ENCODE measurements around the gene TBCA.

DNA sequence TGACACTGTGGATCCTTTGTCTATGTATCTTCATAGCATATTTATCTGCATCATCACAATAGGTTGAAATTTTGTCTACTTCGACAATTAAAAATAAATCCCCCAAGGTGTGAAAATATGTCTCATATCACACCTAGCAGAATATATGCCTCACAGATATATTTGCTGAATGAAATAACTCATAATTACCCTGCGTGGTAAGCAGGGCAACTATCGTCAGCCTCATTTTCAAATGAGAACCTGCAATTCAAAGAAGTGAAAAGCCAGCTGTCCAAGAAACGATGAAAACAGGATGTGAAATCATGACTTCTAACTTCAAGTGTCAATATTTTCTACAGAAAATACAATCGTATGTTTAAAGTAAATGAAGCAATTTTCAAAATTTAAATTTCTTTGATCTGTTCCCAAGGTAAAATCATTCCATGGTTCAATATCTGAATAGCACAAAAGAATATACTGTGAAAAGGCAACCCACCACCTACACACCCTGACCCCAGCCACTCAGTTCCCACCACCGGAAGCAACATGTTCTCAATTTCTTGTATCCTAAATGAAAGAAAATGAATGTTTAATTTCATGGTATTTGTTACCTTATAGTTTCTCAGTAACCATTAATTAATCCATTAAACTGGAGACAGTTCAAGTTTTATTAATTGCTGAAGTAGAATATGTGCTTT, 57.1 kb downstream of the TBCA start:
- TF ChIP-seq, protein P1, sequence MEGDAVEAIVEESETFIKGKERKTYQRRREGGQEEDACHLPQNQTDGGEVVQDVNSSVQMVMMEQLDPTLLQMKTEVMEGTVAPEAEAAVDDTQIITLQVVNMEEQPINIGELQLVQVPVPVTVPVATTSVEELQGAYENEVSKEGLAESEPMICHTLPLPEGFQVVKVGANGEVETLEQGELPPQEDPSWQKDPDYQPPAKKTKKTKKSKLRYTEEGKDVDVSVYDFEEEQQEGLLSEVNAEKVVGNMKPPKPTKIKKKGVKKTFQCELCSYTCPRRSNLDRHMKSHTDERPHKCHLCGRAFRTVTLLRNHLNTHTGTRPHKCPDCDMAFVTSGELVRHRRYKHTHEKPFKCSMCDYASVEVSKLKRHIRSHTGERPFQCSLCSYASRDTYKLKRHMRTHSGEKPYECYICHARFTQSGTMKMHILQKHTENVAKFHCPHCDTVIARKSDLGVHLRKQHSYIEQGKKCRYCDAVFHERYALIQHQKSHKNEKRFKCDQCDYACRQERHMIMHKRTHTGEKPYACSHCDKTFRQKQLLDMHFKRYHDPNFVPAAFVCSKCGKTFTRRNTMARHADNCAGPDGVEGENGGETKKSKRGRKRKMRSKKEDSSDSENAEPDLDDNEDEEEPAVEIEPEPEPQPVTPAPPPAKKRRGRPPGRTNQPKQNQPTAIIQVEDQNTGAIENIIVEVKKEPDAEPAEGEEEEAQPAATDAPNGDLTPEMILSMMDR (IDR thresholded peaks at IDR 0.05), result no peak
- TF ChIP-seq MAX (CRISPR knock-in tag; IDR thresholded peaks at IDR 0.05) (no peak), PREB (CRISPR knock-in tag; IDR thresholded peaks at IDR 0.05; ENCODE audit: borderline replicate concordance) (no peak), JUN (CRISPR knock-in tag; IDR thresholded peaks at IDR 0.05) (no peak), ZNF263 (CRISPR knock-in tag; IDR thresholded peaks at IDR 0.05; ENCODE audit: low read depth) (no peak), ATF2 (CRISPR knock-in tag; IDR thresholded peaks at IDR 0.05; ENCODE audit: borderline replicate concordance, low read depth) (no peak)

Measured in WTC11 (cell line).